Femur (tissue), 1 donor: ENCODE measurements around the gene HMCES.

ENCODE experiments used
- DNase-seq: peaks from one replicate; pipeline ENCODE4 v3.0.0-alpha.2; 2017

HMCES gene

GRCh38 chr3:129278439-129278965 is at the start of gene HMCES:
Gene HMCES (plus strand): TSS chr3:129278870. CDS start chr3:129279733, 863 bp downstream.
- DNase-seq, result peak; percentile 95

- DNase-seq, result no peak
These were observed 49.6 kb upstream of the HMCES start for GRCh38 chr3:129228891-129229585.

GRCh38 chr3:129230311-129231019 is 48.2 kb upstream of the HMCES start:
- no peak for DNase-seq

- DNase-seq, result no peak
These were observed 47.1 kb upstream of the HMCES start for GRCh38 chr3:129231331-129232119.

GRCh38 chr3:129233538-129233937 is 45.1 kb upstream of the HMCES start:
- DNase-seq, result peak; percentile 68

- no peak for DNase-seq
These were observed 44.2 kb upstream of the HMCES start for GRCh38 chr3:129234441-129234840.

GRCh38 chr3:129235344-129235917 is 43.2 kb upstream of the HMCES start:
- no peak for DNase-seq

GRCh38 chr3:129238945-129239705 is 39.5 kb upstream of the HMCES start:
- DNase-seq, result no peak

GRCh38 chr3:129239991-129240390 is 38.7 kb upstream of the HMCES start:
- no peak for DNase-seq

- DNase-seq, result no peak
These were observed 38.2 kb upstream of the HMCES start for GRCh38 chr3:129240436-129240835.

- no peak for DNase-seq
These were observed 33.5 kb upstream of the HMCES start for GRCh38 chr3:129245141-129245540.

GRCh38 chr3:129245641-129246306 is 32.9 kb upstream of the HMCES start:
- peak; percentile 87 for DNase-seq

GRCh38 chr3:129246636-129247035 is 32.0 kb upstream of the HMCES start:
- DNase-seq, result no peak

GRCh38 chr3:129248286-129248979 is 30.2 kb upstream of the HMCES start:
- DNase-seq, result no peak

- DNase-seq, result peak; percentile 94
These were observed 29.2 kb upstream of the HMCES start, which contains the start of gene COPG1 for GRCh38 chr3:129249284-129250065. Gene COPG1 (plus strand): TSS chr3:129249606. CDS start chr3:129249710, 104 bp downstream.

GRCh38 chr3:129252748-129253147 is 25.9 kb upstream of the HMCES start:
- DNase-seq, result no peak

- no peak for DNase-seq
These were observed 24.0 kb upstream of the HMCES start for GRCh38 chr3:129254536-129255230.

GRCh38 chr3:129256270-129256669 is 22.4 kb upstream of the HMCES start:
- DNase-seq, result no peak

GRCh38 chr3:129257609-129258008 is 21.1 kb upstream of the HMCES start:
- no peak for DNase-seq
